Natural killer cell (primary cell): ENCODE data around the gene GNPTG. TPM values are rescaled to one million over a fixed set of nuclear protein-coding genes. Genes with fewer than 3 reads are reported as not detected.

Source experiments
- ATAC-seq, 3 donors: fragments of 150-1000 bp in 2 of 3; fragments of 200-7000 bp in 1 of 3; cut with Tn5 transposase; 1 replicate in 1 of 3; 2 replicates in 2 of 3; pipeline ENCODE4 v1.10.0; 2021; ENCODE audit warnings: mild to moderate bottlenecking in 2 of 3, moderate library complexity in 2 of 3
- DNase-seq, 2 donors: peaks; one replicate each; pipeline versions ENCODE4 v3.0.0 to v3.0.0-alpha.2; 2013 to 2021; ENCODE audit warnings: mixed read lengths in 1 of 2
- H3K27ac ChIP-seq: one replicate; pipeline ENCODE4 v1.5.1; 2013; ENCODE audit warnings: mild to moderate bottlenecking, low read length
- H3K27me3 ChIP-seq: one replicate; pipeline ENCODE4 v1.6.1; 2013; ENCODE audit warnings: low read length; ENCODE audit not compliant: control insufficient read depth, insufficient read depth
- H3K36me3 ChIP-seq: one replicate; pipeline ENCODE4 v1.6.1; 2013; ENCODE audit warnings: low read length; ENCODE audit not compliant: control insufficient read depth, insufficient read depth
- H3K4me1 ChIP-seq: one replicate; pipeline ENCODE4 v1.6.1; 2013; ENCODE audit warnings: low read length; ENCODE audit not compliant: control insufficient read depth, insufficient read depth
- H3K4me3 ChIP-seq: one replicate; pipeline ENCODE4 v1.5.1; 2013; ENCODE audit warnings: low read length
- H3K9me3 ChIP-seq: one replicate; pipeline ENCODE4 v1.6.1; 2013; ENCODE audit warnings: low read length; ENCODE audit not compliant: control insufficient read depth, insufficient read depth
- H3K27ac Mint-ChIP-seq, 2 donors: one replicate each; pipeline ENCODE4 v1.8.0; 2022; ENCODE audit warnings: mild to moderate bottlenecking in 2 of 2, mixed read lengths in 2 of 2, moderate library complexity in 1 of 2
- H3K27me3 Mint-ChIP-seq, 2 donors: one replicate each; pipeline ENCODE4 v1.8.0; 2022; ENCODE audit warnings: low read depth in 2 of 2, mixed read lengths in 2 of 2
- H3K36me3 Mint-ChIP-seq: one replicate; pipeline ENCODE4 v1.8.0; 2022; ENCODE audit warnings: mixed read lengths
- H3K4me1 Mint-ChIP-seq, 2 donors: one replicate each; pipeline ENCODE4 v1.8.0; 2022; ENCODE audit warnings: mixed read lengths in 2 of 2
- H3K4me3 Mint-ChIP-seq: one replicate; pipeline ENCODE4 v1.8.0; 2022; ENCODE audit warnings: mild to moderate bottlenecking, moderate library complexity, mixed read lengths
- H3K9me3 Mint-ChIP-seq, 2 donors: one replicate each; pipeline ENCODE4 v1.8.0; 2022; ENCODE audit warnings: mixed read lengths in 2 of 2
- CTCF ChIP-seq: fragments of 200-600 bp; IDR thresholded peaks from one replicate; pipeline ENCODE4 v1.8.0; 2022; ENCODE audit warnings: antibody characterized with exemption
- WGBS: methylation state at CpG from one replicate; pipeline ENCODE4 v1.1.7; 2013; ENCODE audit warnings: missing lambda C conversion rate; ENCODE audit not compliant: insufficient coverage; 5-methylcytosine and 5-hydroxymethylcytosine counted together
- intact Hi-C: fragments of 100-400 bp; cut with micrococcal nuclease; formaldehyde crosslinking; loops from one replicate; pipeline ENCODE4 v1.14.2; 2022
- total RNA-seq, 4 donors: library from RNA; stranded (reverse); fragments of 120-200 nt in 1 of 4; gene quantifications; one replicate each; pipeline versions ENCODE4 v1.2.3 to v1.2.4, GENCODE V29; 2013 to 2022

The GNPTG gene
- total RNA-seq, 3 donors from 2014 or later (not counting 1 experiment from before 2014, with no cell fraction given): 58.7 to 65.9 (median 62.0) TPM

DNA sequence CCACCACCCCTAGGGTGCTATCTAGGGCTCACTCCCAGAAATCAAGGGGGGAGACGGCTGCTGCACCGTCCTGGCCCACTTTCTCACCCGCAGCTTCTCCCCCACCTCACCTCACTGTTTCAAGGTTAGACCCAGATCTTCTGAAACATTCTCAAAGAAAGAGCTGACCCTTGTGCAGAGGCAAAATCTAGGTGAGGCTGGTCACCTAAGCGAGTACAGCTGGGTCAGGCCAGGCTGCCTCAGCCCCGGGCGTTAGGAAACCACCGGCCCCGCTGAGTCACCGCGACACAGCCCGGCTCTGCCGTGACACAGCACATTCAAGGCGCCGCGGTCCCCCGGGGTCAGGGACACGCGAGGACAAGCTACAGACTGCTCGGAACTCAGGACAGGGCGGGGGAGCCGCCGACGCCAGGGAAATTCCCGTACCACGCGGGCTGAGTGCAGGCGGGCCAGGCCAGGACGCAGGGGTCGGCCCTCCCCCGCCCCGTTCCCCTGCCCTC is 27.1 kb downstream of the GNPTG start:
- Histone ChIP-seq H3K9me3 (no peaks in the 10 kb centered on the region), H3K36me3 (peaks cover 32% of the 10 kb centered on the region), H3K4me3 (no peak overlapping the region), H3K4me1 (peaks cover 19% of the 10 kb centered on the region), H3K27me3 (no peaks in the 10 kb centered on the region), H3K27ac (no peak overlapping the region)
- 7% methylated on average over 31 of the region's 31 CpGs for WGBS
- peak; percentile 83 to 88 (median 85) for ATAC-seq
- no peaks in the 10 kb centered on the region for H3K27me3 Mint-ChIP-seq
- no peaks in the 10 kb centered on the region for H3K9me3 Mint-ChIP-seq
- TF ChIP-seq CTCF: no peak
- peaks cover 6 to 28% of the 10 kb centered on the region in 2 donors for H3K4me1 Mint-ChIP-seq
- peak overlapping the region; percentile 79 to 90 for H3K27ac Mint-ChIP-seq
- peak; percentile 74 to 82 for DNase-seq
- no peaks in the 10 kb centered on the region for H3K36me3 Mint-ChIP-seq
- intact Hi-C loops: loop anchor here (2.0 to 5.0 kb wide), 2 partner anchors 38 to 70 kb away; partner anchors contain the start of gene UBE2I
- peak overlapping the region; percentile 79 for H3K4me3 Mint-ChIP-seq

GRCh38 chr16:1379304-1380076 is 27.8 kb downstream of the GNPTG start:
- Mint-ChIP-seq H3K27ac (peak overlapping the region; percentile 79 to 90), H3K4me1 (peaks cover 6 to 28% of the 10 kb centered on the region in 2 donors), H3K36me3 (no peaks in the 10 kb centered on the region), H3K9me3 (no peaks in the 10 kb centered on the region), H3K27me3 (no peaks in the 10 kb centered on the region), H3K4me3 (peak overlapping the region; percentile 85)
- Histone ChIP-seq H3K36me3 (peaks cover 32% of the 10 kb centered on the region), H3K27me3 (no peaks in the 10 kb centered on the region), H3K4me1 (peaks cover 19% of the 10 kb centered on the region), H3K4me3 (no peak overlapping the region), H3K9me3 (no peaks in the 10 kb centered on the region), H3K27ac (no peak overlapping the region)
- no peak for TF ChIP-seq CTCF
- ATAC-seq: peak; percentile 69 to 82 (median 73)
- intact Hi-C loops: loop anchor here (2.0 to 5.0 kb wide), 2 partner anchors 38 to 71 kb away; partner anchors contain the start of gene UBE2I
- 5% methylated on average over 94 of the region's 95 CpGs for WGBS
- DNase-seq: peak; percentile 67 to 78

DNA sequence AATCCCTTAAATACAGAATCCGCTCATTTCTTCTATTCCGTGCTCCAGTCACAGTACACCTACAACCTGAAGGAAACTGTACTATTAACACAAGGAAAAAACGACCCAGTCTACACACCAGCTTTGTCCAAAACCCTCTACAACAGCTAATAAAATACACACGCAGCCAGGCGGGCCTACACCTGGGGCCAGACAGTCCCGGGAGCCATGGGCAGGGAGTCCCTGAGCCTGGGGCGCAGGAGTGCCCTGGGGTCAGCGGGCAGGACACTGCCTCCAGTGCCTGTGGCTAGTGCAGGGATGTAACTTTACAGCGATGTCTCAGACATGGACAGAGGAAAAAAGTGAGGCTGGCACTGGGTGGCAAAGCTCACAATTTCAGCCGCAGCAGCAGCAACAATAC is 28.5 kb downstream of the GNPTG start:
- DNase-seq (no peak), ATAC-seq (no peak)
- no peaks in the 10 kb centered on the region for H3K27me3 ChIP-seq
- peaks cover 34% of the 10 kb centered on the region for H3K36me3 ChIP-seq
- peak overlapping the region; percentile 85 for H3K4me3 Mint-ChIP-seq
- 92% methylated on average over 10 of the region's 10 CpGs for WGBS
- H3K9me3 Mint-ChIP-seq: no peaks in the 10 kb centered on the region
- H3K27me3 Mint-ChIP-seq: no peaks in the 10 kb centered on the region
- H3K4me1 Mint-ChIP-seq: peaks cover 6 to 28% of the 10 kb centered on the region in 2 donors
- no peak overlapping the region for H3K4me3 ChIP-seq
- H3K4me1 ChIP-seq: peaks cover 19% of the 10 kb centered on the region
- H3K9me3 ChIP-seq: no peaks in the 10 kb centered on the region
- no peaks in the 10 kb centered on the region for H3K36me3 Mint-ChIP-seq
- intact Hi-C loops: no loop called here
- peak overlapping the region; percentile 56 to 68 for H3K27ac Mint-ChIP-seq
- no peak for TF ChIP-seq CTCF
- H3K27ac ChIP-seq: no peak overlapping the region
